ENCODE results near the gene TOMT. TPM values are rescaled to one million over a fixed set of nuclear protein-coding genes. Genes with fewer than 3 reads are reported as not detected.

TOMT gene
- total and polyA plus RNA-seq, 2 of the 4 experiments (the other 2 are of a cell fraction) = not detected

DNA sequence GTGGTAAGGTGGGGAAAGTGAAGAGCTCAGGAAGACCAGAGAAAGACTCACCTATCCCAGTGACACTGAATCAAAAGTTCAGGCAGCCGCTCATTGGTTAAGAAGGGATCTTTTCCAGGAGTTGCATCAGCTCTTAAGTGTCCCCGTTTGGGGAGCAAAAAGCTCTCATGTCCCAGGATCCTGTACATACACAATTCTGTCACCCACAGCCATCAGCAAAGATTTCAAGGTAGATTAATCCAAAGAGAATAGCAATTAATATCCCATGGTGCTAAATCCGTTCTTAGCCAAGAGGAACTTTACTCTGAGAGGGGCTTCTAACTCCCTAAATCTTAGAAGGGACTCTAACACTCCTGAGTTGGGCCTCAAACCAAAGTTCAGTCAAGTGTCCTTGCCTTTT lies 49.1 kb downstream of the TOMT start:
- Histone ChIP-seq H3K27ac (ENCODE audit: insufficient read depth, low read length) (no peak overlapping the region), H4K8ac (ENCODE audit: low read depth in 2 of 2, low read length in 2 of 2) (no peak overlapping the region), H3K18ac (ENCODE audit: low read depth, low read length) (no peak overlapping the region), H2BK15ac (ENCODE audit: low read depth, low read length) (no peak overlapping the region), H3K9ac (ENCODE audit: low read depth, low read length) (no peak overlapping the region), H4K91ac (ENCODE audit: insufficient read depth, low read depth, low read length) (no peak overlapping the region), H2AK9ac (replicated peaks; ENCODE audit: low read depth, low read length, poor library complexity) (no peak overlapping the region), H4K20me1 (ENCODE audit: insufficient read depth, low read length) (no peaks in the 10 kb centered on the region), H3K27me3 (ENCODE audit: control insufficient read depth, insufficient read depth, low read length) (peaks cover 17% of the 10 kb centered on the region), H2BK5ac (ENCODE audit: low read depth, low read length, poor library complexity, severe bottlenecking) (no peak overlapping the region), H3K4me2 (ENCODE audit: low read depth, low read length) (no peak overlapping the region), H3K9me3 (ENCODE audit: control insufficient read depth, insufficient read depth, low read length) (no peaks in the 10 kb centered on the region), H3K4ac (ENCODE audit: low read depth, low read length) (no peak overlapping the region), H3K23ac (ENCODE audit: low read depth, low read length) (no peak overlapping the region), H2BK20ac (ENCODE audit: low read depth, low read length) (no peak overlapping the region), H3K4me1 (ENCODE audit: control insufficient read depth, insufficient read depth, low read length) (no peaks in the 10 kb centered on the region), H4K5ac (ENCODE audit: low read depth, low read length) (no peak overlapping the region), H3K9me1 (ENCODE audit: insufficient read depth, low read length) (no peaks in the 10 kb centered on the region), H3K79me1 (ENCODE audit: low read depth in 1 of 2, low read length in 2 of 2) (no peaks in the 10 kb centered on the region), H3K4me3 (ENCODE audit: insufficient read depth, low read depth, low read length) (no peak overlapping the region), H3K36me3 (ENCODE audit: control insufficient read depth, insufficient read depth, low read length) (no peaks in the 10 kb centered on the region), H2AFZ (replicated peaks; ENCODE audit: low read length, poor library complexity) (no peak overlapping the region), H2AK5ac (ENCODE audit: low read depth, low read length) (no peak overlapping the region), H3K56ac (ENCODE audit: extremely low read depth, insufficient read depth, low read length) (no peak overlapping the region), H2BK120ac (ENCODE audit: low read depth, low read length) (no peak overlapping the region), H3K14ac (replicated peaks; ENCODE audit: low read depth, low read length) (no peak overlapping the region)
- dilution Hi-C loops (cut with HindIII; ENCODE audit: low sequenced_read_pairs, unreplicated experiment) (no loop called here), in situ Hi-C loops (cut with MboI; ENCODE audit: low sequenced_read_pairs) (no loop called here), intact Hi-C loops (cut with micrococcal nuclease) (no loop called here)
- ATAC-seq (ENCODE audit: low read depth) (no peak), DNase-seq (no peak)
- BruUV-seq (replicated peaks) = no TSS peak
- no CpG with 5 or more reads among the region's 3 CpGs for WGBS, 2 experiments (ENCODE audit: extremely low coverage in 2 of 2, insufficient read length in 1 of 2)
- TF ChIP-seq SMC3 (IDR thresholded peaks at IDR 0.05; ENCODE audit: low read depth, low read length) (no peak), MXI1 (IDR thresholded peaks at IDR 0.05; ENCODE audit: borderline replicate concordance, low read depth, low read length) (no peak), RAD21 (IDR thresholded peaks at IDR 0.05; ENCODE audit: low read length) (no peak), CHD1 (IDR thresholded peaks at IDR 0.05; ENCODE audit: low read depth, low read length) (no peak), MAZ (IDR thresholded peaks at IDR 0.05; ENCODE audit: borderline replicate concordance, low read depth, low read length) (no peak), RFX5 (IDR thresholded peaks at IDR 0.05; ENCODE audit: low read depth, low read length) (no peak), CEBPB (IDR thresholded peaks at IDR 0.05; ENCODE audit: low read depth, low read length) (no peak), MAFK (IDR thresholded peaks at IDR 0.05; ENCODE audit: low read depth, low read length) (no peak), NFE2L2 (IDR thresholded peaks at IDR 0.05; ENCODE audit: low read depth, low read length) (no peak), RCOR1 (IDR thresholded peaks at IDR 0.05; ENCODE audit: insufficient replicate concordance, low read length) (no peak), POLR2A (IDR thresholded peaks at IDR 0.05; ENCODE audit: low read depth, low read length) (no peak)
- TF ChIP-seq, protein P1, sequence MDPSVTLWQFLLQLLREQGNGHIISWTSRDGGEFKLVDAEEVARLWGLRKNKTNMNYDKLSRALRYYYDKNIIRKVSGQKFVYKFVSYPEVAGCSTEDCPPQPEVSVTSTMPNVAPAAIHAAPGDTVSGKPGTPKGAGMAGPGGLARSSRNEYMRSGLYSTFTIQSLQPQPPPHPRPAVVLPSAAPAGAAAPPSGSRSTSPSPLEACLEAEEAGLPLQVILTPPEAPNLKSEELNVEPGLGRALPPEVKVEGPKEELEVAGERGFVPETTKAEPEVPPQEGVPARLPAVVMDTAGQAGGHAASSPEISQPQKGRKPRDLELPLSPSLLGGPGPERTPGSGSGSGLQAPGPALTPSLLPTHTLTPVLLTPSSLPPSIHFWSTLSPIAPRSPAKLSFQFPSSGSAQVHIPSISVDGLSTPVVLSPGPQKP (IDR thresholded peaks at IDR 0.05; ENCODE audit: borderline replicate concordance, low read depth, low read length) = no peak
- TF ChIP-seq, protein P2, sequence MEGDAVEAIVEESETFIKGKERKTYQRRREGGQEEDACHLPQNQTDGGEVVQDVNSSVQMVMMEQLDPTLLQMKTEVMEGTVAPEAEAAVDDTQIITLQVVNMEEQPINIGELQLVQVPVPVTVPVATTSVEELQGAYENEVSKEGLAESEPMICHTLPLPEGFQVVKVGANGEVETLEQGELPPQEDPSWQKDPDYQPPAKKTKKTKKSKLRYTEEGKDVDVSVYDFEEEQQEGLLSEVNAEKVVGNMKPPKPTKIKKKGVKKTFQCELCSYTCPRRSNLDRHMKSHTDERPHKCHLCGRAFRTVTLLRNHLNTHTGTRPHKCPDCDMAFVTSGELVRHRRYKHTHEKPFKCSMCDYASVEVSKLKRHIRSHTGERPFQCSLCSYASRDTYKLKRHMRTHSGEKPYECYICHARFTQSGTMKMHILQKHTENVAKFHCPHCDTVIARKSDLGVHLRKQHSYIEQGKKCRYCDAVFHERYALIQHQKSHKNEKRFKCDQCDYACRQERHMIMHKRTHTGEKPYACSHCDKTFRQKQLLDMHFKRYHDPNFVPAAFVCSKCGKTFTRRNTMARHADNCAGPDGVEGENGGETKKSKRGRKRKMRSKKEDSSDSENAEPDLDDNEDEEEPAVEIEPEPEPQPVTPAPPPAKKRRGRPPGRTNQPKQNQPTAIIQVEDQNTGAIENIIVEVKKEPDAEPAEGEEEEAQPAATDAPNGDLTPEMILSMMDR (conservative IDR thresholded peaks at IDR 0.05; ENCODE audit: low read depth, low read length) = no peak
- TF ChIP-seq, protein P3, sequence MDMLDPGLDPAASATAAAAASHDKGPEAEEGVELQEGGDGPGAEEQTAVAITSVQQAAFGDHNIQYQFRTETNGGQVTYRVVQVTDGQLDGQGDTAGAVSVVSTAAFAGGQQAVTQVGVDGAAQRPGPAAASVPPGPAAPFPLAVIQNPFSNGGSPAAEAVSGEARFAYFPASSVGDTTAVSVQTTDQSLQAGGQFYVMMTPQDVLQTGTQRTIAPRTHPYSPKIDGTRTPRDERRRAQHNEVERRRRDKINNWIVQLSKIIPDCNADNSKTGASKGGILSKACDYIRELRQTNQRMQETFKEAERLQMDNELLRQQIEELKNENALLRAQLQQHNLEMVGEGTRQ (IDR thresholded peaks at IDR 0.05; ENCODE audit: low read depth, low read length) = no peak
- CTCF ChIA-PET = interaction anchor here (1.3 kb wide), 1 partner anchor 129 kb away, joined by 3 read pairs; no protein-coding TSS in a partner anchor
- POLR2A ChIA-PET (ENCODE audit: unreplicated experiment) = no interaction called here

Data from IMR-90 (cell line).